Panc1 (cell line): ENCODE results near the gene ARRDC5. TPM values are rescaled to one million over a fixed set of nuclear protein-coding genes. Genes with fewer than 3 reads are reported as not detected.
A peak's percentile ranks its signal among the peaks of the same experiment; 100 is the strongest.

Experiments
- ATAC-seq: fragments of 200-7000 bp; cut with Tn5 transposase; 2 replicates; pipeline ENCODE4 v1.9.1; 2020; ENCODE audit warnings: mild to moderate bottlenecking, moderate library complexity
- BruUV-seq: library from RNA; stranded (reverse); fragments of 400-500 nt; replicated peaks from 2 replicates; lab custom pipeline; 2021; lab: Mats Ljungman, UMichigan
- CTCF ChIA-PET: fragments of 300-600 bp; sonication (Branson Sonifier 250); formaldehyde crosslinking; loops from one replicate; lab custom pipeline; 2022; ENCODE audit warnings: antibody characterized with exemption; lab: Charles Lee
- POLR2A ChIA-PET: fragments of 300-600 bp; sonication (Branson Sonifier 250); formaldehyde crosslinking; loops from one replicate; lab custom pipeline; 2022; ENCODE audit warnings: antibody characterized with exemption; lab: Charles Lee
- DNase-seq: peaks from one replicate; pipeline ENCODE4 v3.0.0-alpha.2; 2010; ENCODE audit warnings: low read depth, low spot score
- H3K27ac ChIP-seq: 2 replicates; pipeline ENCODE4 v1.5.1; 2011; ENCODE audit warnings: mild to moderate bottlenecking, low read length, inconsistent platforms
- H3K27me3 ChIP-seq: fragments of 200-500 bp; sonication (Bioruptor generic); 2 replicates; pipeline ENCODE4 v1.6.0; 2014; ENCODE audit warnings: low read length, inconsistent platforms; ENCODE audit not compliant: control insufficient read depth, insufficient read depth
- H3K36me3 ChIP-seq: fragments of 200-500 bp; sonication (Bioruptor generic); 2 replicates; pipeline ENCODE4 v1.5.1; 2014; ENCODE audit warnings: inconsistent platforms, mild to moderate bottlenecking, low read length, moderate library complexity; ENCODE audit not compliant: control insufficient read depth, insufficient read depth
- H3K4me1 ChIP-seq: 2 replicates; pipeline ENCODE4 v1.5.1; 2011; ENCODE audit warnings: inconsistent platforms, mild to moderate bottlenecking, low read length, moderate library complexity; ENCODE audit not compliant: control insufficient read depth, insufficient read depth
- H3K4me3 ChIP-seq, 2 experiments: 2 replicates each; pipeline ENCODE4 v1.5.1; 2011 to 2012; ENCODE audit warnings: low read depth in 2 of 2, low read length in 2 of 2, mild to moderate bottlenecking in 2 of 2, inconsistent platforms in 1 of 2, moderate library complexity in 1 of 2
- H3K9me3 ChIP-seq: fragments of 200-500 bp; sonication (Bioruptor generic); 2 replicates; pipeline ENCODE4 v1.5.1; 2014; ENCODE audit warnings: low read depth, mild to moderate bottlenecking, inconsistent platforms, low read length, moderate library complexity; ENCODE audit not compliant: control insufficient read depth, insufficient read depth
- CTCF ChIP-seq: fragments of 450-650 bp; IDR thresholded peaks from 2 replicates; pipeline ENCODE4 v1.5.1; 2017; ENCODE audit warnings: mild to moderate bottlenecking
- POLR2AphosphoS5 ChIP-seq: IDR thresholded peaks from 2 replicates; pipeline ENCODE4 v1.6.1; 2012; ENCODE audit warnings: mild to moderate bottlenecking, low read depth, low read length, moderate library complexity
- REST ChIP-seq, 2 experiments: IDR thresholded peaks; 2 replicates each; pipeline ENCODE4 v1.6.1; 2011 to 2012; ENCODE audit warnings: low read depth in 2 of 2, control low read depth in 1 of 2, low read length in 1 of 2, mild to moderate bottlenecking in 1 of 2, moderate library complexity in 1 of 2; ENCODE audit not compliant: insufficient read depth in 1 of 2
- SIN3A ChIP-seq: IDR thresholded peaks from 2 replicates; pipeline ENCODE4 v1.6.1; 2012; ENCODE audit warnings: low read depth, mild to moderate bottlenecking, low read length, moderate library complexity, borderline replicate concordance; ENCODE audit not compliant: insufficient read depth
- TCF7L2 ChIP-seq: IDR thresholded peaks from 2 replicates; pipeline ENCODE4 v1.6.1; 2011; ENCODE audit warnings: mild to moderate bottlenecking, low read depth, low read length, inconsistent platforms
- in situ Hi-C: cut with HindIII; loops from 2 replicates; pipeline ENCODE4 v1.10.0; 2016; ENCODE audit warnings: low sequenced_read_pairs, low pct_unique_long_range_greater_than_20kb
- intact Hi-C: fragments of 100-400 bp; cut with micrococcal nuclease; formaldehyde crosslinking; loops from one replicate; pipeline ENCODE4 v1.10.0; 2022; ENCODE audit not compliant: unreplicated experiment
- total RNA-seq: library from RNA; stranded (reverse); gene quantifications from one replicate; pipeline ENCODE4 v1.2.1, GENCODE V29; 2021; ENCODE audit not compliant: unreplicated experiment

Gene ARRDC5
- total RNA-seq, 1 experiment from 2014 or later = not detected

- H3K27ac ChIP-seq = no peak overlapping the region
- H3K27me3 ChIP-seq = no peaks in the 10 kb centered on the region
- H3K9me3 ChIP-seq = no peaks in the 10 kb centered on the region
- POLR2A ChIA-PET = no interaction called here
- H3K4me1 ChIP-seq = no peaks in the 10 kb centered on the region
- CTCF ChIA-PET = interaction anchor here (0.6 to 1.2 kb wide), 2 partner anchors 41 to 43 kb away, joined by 7 to 19 read pairs; no protein-coding TSS in a partner anchor
- BruUV-seq = no TSS peak
- ATAC-seq (peak; percentile 43), DNase-seq (no peak)
- intact Hi-C loops = loop anchor here (5.0 kb wide), 1 partner anchor 40 kb away; no protein-coding TSS in a partner anchor
- in situ Hi-C loops = no loop called here
- 0 out of 2 replicates have a peak, but pooled peaks cover 2% of the 10 kb centered on the region for H3K36me3 ChIP-seq
- H3K4me3 ChIP-seq = no peak overlapping the region
- no peak for TF ChIP-seq REST (IDR thresholded peaks at IDR 0.05; ENCODE audit: insufficient read depth in 1 of 2, low read depth in 2 of 2, low read length in 1 of 2)
- TF ChIP-seq POLR2AphosphoS5 = no peak
- no peak for TF ChIP-seq CTCF
- no peak for TF ChIP-seq TCF7L2
Observed at GRCh38 chr19:4852484-4852883, 50.2 kb downstream of the ARRDC5 start.

GRCh38 chr19:4851551-4852290, 51.0 kb downstream of the ARRDC5 start:
- TF ChIP-seq SIN3A (no peak), CTCF (peak; percentile 86)
- Histone ChIP-seq H3K4me1 (no peaks in the 10 kb centered on the region), H3K4me3 (no peak overlapping the region), H3K36me3 (0 out of 2 replicates have a peak, but pooled peaks cover 2% of the 10 kb centered on the region), H3K27me3 (no peaks in the 10 kb centered on the region), H3K27ac (no peak overlapping the region), H3K9me3 (no peaks in the 10 kb centered on the region)
- no TSS peak for BruUV-seq
- ChIA-PET CTCF (interaction anchor here (0.6 to 1.2 kb wide), 4 partner anchors 15 to 42 kb away, joined by 3 to 19 read pairs (median 5); partner anchors contain the start of gene PLIN3), POLR2A (no interaction called here)
- in situ Hi-C loops (no loop called here), intact Hi-C loops (loop anchor here (5.0 kb wide), 1 partner anchor 39 kb away; no protein-coding TSS in a partner anchor)
- ATAC-seq (peak; percentile 87), DNase-seq (no peak)
